ENCODE results near the gene SLMAP.

SLMAP gene

DNA sequence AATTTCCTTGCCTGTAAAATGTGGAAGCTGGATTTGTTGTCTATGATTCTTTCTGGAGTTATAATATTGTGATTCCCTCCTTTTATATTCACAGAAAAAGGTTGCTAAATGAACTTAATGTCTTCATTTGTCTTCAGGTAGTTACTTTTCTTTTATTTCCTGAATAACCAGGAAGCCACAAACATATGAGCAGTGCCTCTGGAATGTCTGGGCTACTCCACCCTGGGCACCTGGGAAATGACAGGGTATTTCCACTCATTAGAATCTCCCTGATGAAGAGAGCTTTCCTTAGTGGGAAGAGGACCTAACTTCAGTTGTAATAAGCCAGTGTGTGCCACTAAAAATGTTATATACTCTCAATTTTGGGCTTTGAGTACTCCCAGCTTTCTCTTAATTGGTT is 3.8 kb upstream of the SLMAP start:
- no peak for DNase-seq

DNA sequence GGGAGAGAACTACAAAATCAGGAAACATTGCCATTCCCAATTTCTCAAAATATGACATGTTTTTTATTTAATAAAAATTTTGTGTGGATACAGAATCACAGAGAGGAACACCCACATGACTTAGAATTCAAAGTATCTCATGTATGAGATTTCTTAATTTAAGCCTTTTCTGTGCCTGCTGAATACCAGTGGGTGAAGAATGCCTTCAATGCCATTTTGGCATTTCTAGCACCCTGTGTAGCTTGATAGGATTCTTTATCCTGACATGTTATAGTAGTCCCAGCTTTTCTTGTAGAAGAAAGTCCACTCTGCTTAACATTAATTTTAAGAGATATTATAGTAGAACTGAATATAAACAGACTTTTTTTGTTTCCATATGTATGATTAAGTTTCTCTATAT is 3.1 kb upstream of the SLMAP start:
- no peak for DNase-seq

DNA sequence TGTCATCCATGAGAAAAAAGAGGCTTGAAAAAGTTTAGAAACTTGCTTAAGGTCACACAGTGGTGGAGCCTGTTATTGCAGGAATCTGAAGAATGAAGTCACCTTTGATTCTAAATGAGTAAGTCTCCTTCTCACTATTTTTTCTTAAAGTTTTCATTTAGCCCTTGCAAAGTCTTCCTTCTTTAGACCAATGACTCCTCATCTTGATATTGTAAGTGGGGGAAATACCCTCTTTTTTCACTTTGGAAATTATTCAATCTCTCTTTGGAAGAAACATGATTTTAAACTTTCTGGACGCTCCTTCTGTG is 787 bp upstream of the SLMAP start:
- DNase-seq, result no peak

DNA sequence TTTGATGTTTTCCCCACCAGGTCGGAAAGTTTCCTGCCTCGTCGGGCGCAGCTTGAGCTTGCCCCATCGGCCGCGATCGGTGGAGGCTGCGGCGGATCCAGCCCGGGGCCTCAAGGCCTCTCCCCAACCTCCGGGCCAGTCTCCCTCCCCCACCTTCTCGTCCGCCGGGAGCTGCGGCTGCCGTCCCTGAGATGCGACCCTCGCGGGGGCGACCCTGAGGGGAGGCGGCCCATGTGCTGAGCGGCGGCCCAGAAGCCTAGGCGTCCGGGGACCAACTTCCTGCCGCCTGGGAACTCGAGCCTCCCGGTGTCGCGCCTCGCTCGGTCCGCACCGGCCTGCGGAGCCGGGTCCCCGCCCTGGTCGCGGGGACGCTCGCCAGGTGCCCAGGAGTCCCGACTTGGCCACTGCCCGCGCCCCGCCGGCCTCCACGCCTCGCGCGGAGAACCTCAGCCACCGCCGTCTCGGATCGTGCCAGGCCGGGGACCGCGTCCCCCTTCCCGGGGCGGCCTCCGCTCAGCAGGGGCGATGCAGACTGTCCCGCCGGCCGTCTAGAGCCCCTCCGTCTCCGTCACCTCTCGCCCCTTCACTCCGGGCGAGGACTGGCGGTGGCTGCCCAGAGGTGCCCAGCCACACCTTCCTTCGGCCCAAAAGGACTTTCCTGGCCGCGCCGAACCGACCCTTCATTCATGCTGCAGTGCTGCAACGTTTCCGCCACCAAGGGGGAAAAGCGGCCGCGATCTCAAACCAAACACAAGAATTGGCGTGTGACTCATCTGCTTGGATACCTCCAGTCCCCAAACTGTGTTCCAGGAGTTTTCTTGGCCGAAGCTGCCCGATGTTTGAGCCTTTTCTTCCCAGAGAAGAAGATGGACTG is 656 bp downstream of the SLMAP start:
- DNase-seq, result peak; percentile 79

DNA sequence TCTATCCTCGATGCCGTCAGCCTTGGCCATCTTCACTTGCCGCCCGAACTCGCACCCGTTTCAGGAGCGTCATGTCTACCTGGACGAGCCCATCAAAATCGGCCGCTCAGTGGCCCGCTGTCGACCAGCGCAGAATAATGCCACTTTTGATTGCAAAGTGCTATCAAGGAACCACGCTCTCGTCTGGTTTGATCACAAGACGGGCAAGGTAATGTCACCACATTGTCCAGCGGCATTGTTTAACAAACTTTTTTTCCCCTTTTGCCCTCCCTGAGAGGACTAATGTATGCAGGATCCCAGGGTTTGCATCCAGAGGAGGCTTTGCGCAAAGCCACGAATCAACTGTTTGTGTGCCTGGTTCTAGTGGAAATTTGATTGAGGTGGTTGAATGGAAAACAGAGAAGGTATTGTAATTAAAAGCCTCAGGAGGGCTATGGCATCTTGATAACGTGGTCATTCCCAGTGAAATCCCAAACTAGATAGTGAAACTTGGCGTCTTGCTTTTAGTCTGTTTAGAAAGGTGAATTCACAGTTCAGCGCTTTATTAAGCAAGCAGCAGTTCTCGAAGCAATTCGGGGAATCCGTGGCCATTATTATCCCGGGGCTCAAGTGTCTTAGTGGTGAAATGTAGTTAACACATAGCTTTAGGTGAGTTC is 1.7 kb downstream of the SLMAP start:
- no peak for DNase-seq

DNA sequence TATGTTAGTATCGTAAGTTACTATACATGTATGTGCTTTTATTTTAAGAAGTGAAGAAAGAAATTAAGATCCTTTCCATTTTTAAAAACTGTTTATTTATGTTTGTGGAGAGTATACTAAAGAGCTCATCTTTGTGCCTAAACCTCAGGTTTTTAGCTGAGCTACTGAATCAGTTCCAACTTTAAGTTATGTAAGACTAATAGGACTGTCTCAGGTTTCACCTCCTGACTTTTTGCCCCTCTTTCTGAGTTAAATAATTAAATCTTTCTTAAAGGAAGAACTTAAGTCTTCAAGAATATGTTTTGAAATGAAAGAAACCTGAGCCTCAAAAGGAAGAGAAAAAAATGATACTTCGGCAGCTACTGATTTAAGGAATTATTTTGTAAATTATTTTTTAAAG is 2.6 kb downstream of the SLMAP start:
- DNase-seq, result no peak

DNA sequence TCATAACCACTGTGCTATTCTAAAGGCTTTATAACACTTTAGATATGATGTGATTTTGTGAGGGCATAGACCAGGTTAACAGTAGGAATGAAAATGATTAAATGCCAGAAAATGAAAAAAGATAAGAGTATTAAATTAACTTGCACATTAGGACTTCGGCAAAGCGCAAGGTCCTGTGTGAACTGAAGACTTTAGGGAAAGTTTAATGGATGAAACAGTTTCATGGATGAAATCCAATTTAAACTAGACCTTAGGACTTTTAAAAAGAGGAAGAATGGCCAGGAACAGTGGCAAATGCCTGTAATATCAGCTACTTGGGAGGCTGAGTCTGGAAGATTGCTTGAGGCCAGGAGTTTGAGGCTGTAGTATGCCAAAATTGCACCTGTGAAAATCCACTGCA is 8.7 kb downstream of the SLMAP start:
- no peak for DNase-seq

DNA sequence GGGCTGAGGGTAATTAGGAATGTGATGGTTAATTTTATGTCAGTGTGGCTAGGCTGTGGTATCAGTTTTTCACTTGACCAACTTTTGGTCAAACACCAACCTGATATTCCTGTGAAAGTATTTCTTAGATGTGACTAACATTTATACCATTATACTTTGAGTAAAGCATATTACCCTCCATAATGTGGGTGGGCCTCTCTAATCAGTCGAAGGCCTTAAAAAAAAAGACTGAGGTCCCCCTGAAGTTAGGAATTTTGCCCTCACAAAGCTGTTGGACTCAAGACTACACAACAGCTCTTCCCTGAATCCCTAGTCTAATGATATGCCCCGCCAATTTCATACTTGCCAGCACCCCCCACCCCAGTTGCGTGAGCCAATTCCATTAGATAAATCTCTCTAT is 12.5 kb downstream of the SLMAP start:
- DNase-seq, result no peak

DNA sequence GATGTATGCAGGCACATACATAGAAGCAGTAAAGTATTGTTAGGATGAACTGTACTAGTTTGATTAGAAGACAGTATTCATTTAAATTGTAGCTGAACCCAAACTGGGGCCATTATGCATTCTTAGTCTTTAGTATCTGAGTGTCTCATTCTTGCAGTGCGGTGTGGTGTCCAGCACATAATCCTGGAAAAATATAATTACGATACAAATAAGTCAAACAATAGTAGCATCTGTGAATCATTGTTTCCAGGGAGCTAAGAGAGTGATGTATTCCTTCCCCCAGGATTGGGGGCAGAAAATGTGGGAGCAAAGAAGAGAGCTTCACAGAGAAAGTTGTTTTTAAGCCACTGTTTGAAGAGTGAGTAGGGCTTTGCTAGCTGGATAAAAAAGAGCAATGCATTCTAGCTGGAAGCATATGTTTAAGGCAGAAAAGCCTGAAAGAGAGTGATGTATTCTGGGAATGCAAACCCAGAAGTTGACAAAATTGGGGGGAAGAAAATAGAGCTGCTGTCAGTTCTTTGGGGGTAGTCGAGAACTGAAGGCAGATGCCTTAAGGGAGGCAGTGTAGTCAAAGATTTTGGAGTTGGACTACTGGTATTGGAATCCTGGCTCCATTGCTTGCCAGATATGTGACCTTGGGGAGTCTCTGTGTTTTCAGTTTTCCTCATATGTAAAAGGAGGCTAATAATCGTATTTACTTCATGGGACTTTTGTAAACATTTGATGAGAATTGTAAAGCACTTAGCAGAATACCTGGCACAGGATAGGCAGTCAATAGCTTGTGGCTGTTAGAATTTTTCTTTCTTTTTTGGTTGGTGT is 14.1 kb downstream of the SLMAP start:
- DNase-seq, result no peak

DNA sequence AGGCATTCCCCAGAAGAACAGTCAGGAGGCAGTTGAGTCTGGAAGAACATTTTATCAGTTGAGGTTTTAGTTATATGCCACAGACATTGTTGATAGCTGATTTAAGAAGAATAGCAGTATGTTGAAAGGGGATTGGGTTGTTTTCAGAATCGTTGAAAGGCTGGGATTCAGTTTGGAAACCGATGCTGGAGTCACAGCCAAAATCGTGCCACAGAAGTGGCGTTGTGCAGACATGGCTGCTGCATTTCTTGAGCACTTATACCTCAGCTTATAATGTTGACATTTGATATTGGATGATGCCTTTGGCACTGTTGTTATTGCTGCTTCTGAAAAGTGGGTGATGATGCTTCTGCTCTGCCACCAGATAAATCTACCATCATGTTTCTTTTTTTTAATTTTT is 16.1 kb downstream of the SLMAP start:
- no peak for DNase-seq

DNA sequence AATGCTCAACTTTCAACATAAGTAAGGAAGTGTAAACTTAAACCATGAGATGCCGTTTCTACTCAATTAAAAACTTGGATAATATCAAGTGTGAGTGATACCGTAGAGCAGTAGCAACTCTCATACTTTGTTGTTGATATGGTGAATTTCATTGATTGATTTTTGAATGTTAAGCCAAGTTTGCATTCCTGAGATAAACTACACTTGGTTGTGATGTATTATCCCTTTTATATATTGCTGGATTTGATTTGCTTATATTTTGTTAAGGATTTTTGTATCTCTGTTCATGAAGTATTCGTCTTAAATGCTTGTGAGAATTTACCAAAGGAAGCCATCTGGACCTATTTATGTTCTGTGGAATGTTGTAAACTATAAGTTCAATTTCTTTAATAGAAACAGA is 21.7 kb downstream of the SLMAP start:
- no peak for DNase-seq

DNA sequence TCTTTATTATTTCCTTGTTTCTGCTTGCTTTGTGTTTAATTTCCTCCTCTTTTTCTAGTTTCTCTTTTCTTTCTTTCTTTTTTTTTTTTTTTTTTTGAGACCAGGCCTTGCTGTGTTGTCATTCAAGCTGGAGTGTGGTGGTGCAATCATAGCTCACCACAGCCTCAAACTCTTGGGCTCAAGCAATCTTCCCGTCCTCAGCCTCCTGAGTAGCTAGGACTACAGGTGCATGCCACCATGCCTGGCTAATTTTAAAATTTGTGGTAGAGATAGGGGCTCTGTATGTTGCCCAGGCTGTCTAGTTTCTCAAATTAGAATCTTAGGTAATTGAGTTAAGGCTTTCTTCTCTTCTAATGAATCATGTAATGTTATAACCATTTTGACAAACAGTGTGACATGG is 22.4 kb downstream of the SLMAP start:
- no peak for DNase-seq

DNA sequence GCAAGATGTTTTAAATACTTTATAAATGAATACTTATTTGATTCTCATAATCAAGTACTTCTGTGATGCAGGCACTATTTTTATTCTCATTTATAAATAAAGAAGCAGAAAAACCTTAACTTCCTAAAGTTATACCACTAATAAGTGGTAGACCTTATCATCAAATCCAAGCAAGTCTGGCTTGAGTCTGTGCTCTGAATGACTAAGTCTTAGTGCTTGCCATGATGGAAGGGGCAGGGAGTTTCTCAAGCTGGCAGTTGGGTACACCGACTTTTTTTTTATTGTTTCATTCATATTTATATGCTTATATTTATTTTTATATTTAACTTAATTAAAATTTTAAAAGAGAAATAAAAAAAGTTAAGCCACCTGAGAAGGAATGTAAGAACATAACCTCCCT is 23.6 kb downstream of the SLMAP start:
- DNase-seq, result no peak

DNA sequence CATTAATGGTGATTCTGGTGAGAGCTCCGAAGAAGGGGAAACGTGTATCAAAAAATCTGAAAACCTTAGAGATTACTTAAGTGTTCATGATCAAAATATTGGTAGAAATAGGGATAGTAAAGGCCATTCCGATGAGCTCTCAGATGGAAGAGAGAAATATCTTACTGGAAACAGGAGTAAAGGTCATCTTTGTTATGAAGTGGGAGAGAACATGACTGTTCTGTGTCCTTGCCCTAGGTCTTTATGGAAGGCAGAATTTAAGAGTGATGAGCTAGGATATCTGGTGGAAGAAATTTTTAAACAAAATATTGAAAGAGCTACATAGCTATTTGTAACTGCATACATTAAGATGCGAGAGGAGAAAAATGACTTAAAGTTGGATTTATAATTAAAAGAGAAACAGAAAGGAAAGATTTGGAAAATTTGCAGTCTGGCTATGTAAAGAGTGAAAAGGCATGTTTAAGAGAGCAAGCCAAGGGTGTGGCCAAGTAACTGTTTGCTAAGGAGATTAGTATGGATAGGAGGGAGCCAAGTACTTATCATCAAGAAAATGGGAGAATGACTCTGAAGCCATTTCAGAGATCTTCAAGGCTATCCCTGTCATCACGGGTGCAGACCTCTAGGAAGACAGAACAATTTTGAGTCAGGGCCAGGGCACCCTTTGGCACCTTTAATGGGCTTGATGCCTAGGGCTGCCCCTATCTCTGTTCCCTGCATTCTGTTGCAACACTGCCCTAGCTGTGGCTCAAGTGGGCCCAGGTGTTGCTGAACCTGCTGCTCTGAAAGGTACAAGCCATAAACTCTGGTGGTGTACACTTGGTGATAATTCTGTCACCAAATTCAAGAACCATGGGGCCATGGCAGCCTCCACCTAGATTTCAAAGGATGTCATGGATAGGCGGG is 27.3 kb downstream of the SLMAP start:
- DNase-seq, result no peak

DNA sequence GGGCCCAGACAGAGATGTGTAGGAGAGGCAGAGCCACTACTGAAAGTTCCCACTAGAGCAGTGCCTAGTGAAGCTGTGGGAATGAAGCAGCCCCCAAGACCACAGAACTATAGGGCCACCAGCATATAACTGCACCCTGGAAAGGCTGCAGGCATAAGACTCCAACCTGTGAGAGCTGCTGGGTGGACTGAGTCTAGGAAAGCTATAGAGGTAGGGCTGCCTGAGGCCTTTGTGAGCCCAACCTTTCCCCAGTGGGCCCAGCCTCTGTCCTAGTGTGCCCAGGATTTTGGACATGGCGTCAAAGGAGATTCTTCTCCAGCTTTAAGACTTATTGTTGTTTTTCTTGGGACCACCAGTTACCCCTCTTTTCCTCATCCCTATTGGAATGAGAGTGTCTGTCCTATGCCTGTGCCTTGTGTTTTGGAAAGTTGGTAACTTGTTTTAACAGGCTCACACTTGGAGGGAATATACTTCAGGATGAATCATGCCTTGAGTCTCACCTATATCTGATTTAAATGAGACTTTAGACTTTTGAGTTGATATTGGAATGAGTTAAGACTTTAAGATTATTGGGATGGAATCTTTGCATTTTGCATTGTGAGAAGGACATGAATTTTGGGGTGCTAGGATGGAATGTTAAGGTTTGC is 28.1 kb downstream of the SLMAP start:
- no peak for DNase-seq

DNA sequence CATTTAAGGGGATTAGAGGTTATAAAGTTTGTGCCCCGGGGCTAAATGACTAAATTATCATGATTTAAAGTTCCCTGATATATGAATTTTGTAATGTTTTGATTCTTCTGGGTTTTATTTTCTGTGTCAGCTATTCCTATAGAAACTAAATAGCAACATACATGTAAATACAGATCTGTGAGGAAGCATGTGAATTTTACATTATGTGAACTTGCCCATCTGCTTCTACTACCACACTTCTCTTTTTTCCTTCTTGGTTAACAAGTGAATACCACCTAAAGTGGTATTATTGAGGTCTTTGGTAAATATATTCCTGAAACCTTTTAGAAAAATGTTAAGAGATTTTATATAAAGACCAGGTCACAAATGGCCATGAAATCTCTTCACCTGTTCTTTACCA is 29.3 kb downstream of the SLMAP start:
- DNase-seq, result no peak

DNA sequence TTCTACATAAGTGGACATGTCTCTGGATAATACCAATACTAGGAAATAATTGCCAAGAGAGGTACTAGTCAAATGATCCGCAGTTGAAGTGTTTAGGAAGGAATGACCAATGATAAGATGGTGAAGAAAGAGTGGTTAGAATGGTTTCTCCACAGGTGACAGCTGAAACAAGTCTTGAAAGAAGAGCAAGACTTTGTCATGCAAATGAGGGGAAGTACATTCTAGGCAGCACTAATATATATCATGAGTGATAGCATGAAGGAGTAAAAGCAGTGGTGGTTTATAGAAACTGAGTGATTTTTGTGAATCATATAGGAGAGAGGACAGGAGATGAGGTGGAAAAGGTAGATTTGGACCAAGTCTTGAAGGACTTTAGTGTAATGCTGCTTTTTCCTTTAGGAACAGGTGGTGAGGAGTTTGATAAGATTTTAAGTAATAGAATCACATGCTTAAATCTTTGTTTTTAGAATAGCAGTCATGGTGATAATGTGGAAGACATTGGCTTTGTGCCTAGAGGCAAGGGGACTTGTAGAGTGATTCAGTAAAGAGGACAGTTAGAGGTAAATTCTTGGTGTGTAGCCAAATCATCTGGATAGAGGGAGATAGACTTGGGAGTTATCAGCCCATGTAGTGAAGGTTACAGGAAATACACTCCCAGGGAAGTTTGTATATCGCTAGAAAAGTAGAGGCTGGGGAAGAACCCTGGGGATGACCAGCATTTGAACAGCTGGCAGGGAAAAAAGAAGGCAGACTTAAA is 31.9 kb downstream of the SLMAP start:
- no peak for DNase-seq

DNA sequence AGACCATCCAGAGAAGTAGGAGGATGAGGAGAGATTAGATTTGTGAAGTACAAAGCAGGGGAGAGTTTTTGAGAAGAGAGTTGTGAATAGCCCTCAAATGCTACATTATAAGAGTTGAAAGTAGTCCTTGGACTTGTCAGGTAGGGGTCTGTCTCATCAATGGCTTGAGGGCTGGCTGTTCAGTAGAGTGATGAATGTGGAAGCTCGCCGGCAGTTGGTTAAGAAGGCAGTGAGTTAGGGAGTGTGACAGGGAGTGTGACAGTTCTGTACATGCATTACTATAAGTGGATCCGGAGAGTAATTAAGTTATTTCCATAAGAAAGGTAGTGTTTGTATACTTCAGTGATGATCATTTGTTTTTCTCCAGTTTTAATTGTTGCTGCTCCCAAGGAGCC is 32.5 kb downstream of the SLMAP start:
- DNase-seq, result no peak

DNA sequence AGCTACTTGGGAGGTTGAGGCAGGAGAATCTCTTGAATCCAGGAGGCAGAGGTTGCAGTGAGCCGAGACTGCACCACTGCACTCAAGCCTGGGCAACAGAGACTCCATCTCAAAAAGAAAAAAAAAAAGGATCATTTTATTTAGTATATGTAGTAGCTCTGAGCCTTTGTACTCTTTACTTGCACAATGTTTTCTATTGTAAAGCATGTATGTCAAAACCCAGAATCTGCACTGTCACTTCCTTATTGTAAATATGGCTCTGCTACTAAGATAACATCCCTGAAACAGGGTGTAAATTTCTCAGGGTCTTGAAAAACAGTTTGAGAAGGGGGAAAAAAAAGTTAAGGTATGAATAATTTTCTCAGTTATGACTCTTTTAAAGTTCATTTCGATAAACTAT is 35.1 kb downstream of the SLMAP start:
- DNase-seq, result no peak

DNA sequence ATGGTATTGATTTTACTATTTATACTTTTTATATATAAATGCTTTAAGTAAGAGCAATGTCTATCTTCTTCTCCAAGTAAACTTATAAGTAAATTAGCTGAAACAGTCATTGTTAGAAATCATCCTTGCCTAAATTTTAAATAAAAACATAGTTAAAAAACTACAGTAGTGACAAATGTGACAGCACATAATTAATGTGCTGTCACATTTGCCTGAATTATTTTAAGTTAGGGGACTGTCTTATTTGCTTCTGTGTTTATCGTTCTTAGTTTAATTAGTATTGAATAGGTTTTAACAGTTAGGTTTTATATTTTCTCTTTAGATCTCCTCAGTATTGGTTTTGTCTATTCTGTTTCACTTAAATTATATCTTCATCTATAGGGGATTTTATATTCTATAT is 36.1 kb downstream of the SLMAP start:
- DNase-seq, result no peak

DNA sequence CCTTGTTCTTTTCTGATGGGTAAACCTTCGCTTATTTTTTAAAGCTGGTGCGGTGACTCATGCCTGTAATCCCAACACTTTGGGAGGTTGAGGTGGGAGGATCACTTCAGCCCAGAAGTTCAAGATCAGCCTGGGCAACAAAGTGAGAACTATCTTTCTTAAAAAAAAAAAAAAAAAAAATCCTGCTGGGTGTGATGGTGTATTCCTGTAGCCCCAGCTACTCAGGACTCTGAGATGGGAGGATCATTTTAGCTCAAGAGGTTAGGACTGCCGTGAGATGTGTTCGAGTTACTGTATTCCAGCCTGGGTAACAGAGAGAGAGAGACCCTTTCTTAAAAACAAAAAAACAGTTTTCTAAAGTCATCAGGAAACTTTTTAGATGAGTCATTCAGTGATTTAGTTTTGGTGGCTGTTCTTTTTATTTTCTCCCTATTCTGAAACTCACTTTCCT is 37.7 kb downstream of the SLMAP start:
- no peak for DNase-seq

DNA sequence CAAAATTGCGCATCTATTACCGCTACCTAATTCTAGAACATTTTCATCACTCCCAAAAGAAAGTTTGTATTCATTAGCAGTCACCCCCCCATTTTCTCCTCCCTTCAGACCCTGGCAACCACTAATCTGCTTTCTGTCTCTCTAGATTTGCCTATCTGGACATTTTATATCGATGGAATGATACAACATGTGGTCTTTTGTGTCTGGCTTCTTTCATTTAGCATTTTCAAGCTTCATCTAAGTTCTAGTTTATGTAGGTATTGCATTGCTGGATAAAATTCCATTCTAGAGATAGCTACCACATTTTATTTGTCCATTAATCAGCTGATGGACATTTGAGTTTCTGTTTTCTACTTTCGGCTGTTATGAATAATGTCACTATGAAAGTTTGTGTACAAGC is 38.4 kb downstream of the SLMAP start:
- no peak for DNase-seq
